Esophagus squamous epithelium (tissue), 4 donors: ENCODE measurements around the gene MARCHF2.

Source experiments
- CTCF ChIP-seq, 6 experiments: fragments of 450-650 bp in 4 of 6; fragments of 200-600 bp in 2 of 6; sonication (generic) in 2 of 6; IDR thresholded peaks; one replicate each; pipeline ENCODE4 v1.5.1; 2016 to 2019; ENCODE audit warnings: antibody characterized with exemption in 6 of 6, mild to moderate bottlenecking in 4 of 6, moderate library complexity in 4 of 6
- POLR2A ChIP-seq, 4 donors: fragments of 450-650 bp; IDR thresholded peaks; one replicate each; pipeline ENCODE4 v1.6.1; 2017; ENCODE audit warnings: antibody characterized with exemption in 4 of 4, mild to moderate bottlenecking in 4 of 4, moderate library complexity in 3 of 4

DNA sequence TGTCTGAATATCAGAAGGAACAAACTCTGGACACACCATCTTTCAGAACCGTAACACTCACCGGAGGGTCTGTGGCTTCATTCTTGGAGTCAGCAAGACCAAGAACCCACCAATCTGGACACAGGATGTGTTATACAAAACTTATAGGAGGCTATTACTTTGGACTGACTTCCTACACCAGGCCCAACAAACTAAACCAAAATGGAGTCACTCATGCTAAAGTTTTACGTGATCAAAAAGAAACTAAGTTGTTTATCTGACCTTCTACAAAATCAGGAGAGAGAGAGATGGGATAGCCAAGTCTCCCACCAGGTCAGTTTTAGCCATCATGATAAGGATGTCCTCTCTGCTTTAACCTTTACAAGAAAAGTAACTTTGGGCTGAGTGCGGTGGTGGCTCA lies 26.1 kb upstream of the MARCHF2 start:
- no peak for TF ChIP-seq CTCF (IDR thresholded peaks at IDR 0.05)
- TF ChIP-seq POLR2A (IDR thresholded peaks at IDR 0.05): no peak
